Colonic mucosa (tissue), 4 donors: ENCODE measurements around the gene ACTR5. TPM values are rescaled to one million over a fixed set of nuclear protein-coding genes. Genes with fewer than 3 reads are reported as not detected.

Experiments
- DNase-seq: peaks from one replicate; pipeline ENCODE4 v3.0.0-alpha.2; 2020
- H3K27ac ChIP-seq: fragments of 200-600 bp; one replicate; pipeline ENCODE4 v1.8.0; 2021
- H3K27me3 ChIP-seq: fragments of 200-600 bp; one replicate; pipeline ENCODE4 v1.8.0; 2021
- H3K36me3 ChIP-seq: fragments of 200-600 bp; one replicate; pipeline ENCODE4 v1.8.0; 2021
- H3K4me1 ChIP-seq: fragments of 200-600 bp; one replicate; pipeline ENCODE4 v1.8.0; 2021; ENCODE audit warnings: mild to moderate bottlenecking
- H3K4me3 ChIP-seq: fragments of 200-600 bp; one replicate; pipeline ENCODE4 v1.8.0; 2021
- H3K9ac ChIP-seq, 2 donors: one replicate each; pipeline ENCODE4 v1.7.0; 2013; ENCODE audit warnings: control low read depth in 2 of 2, low read depth in 2 of 2, low read length in 2 of 2
- H3K9me3 ChIP-seq: fragments of 200-600 bp; one replicate; pipeline ENCODE4 v1.8.0; 2021
- CTCF ChIP-seq: fragments of 200-600 bp; IDR thresholded peaks from one replicate; pipeline ENCODE4 v1.8.0; 2022; ENCODE audit warnings: antibody characterized with exemption, mild to moderate bottlenecking
- intact Hi-C: fragments of 100-400 bp; cut with DNase I; formaldehyde crosslinking; loops from one replicate; pipeline ENCODE4 v1.14.1; 2022
- total RNA-seq, 2 donors: library from RNA; stranded (reverse); fragmentation: NEBNext Ultra II Directional in 1 of 2; extraction: Animal tissue kit (Norgen Biotek cat#: 25700) in 1 of 2; gene quantifications; one replicate each; pipeline ENCODE4 v1.2.1, GENCODE V29; 2021
- donor health status: healthy.
- donor health status: DM: no; HTN: no; CAD: no.
- donor health status: DM: no; HTN: no; CAD: no.

The ACTR5 gene
- total RNA-seq, 2 donors from 2014 or later: 4.6 to 8.3 TPM

GRCh38 chr20:38723017-38723847 lies 25.0 kb upstream of the ACTR5 start:
- DNase-seq: no peak
- no peak for TF ChIP-seq CTCF
- H3K27ac ChIP-seq: no peak overlapping the region
- H3K4me1 ChIP-seq: no peaks in the 10 kb centered on the region
- H3K36me3 ChIP-seq: no peaks in the 10 kb centered on the region
- H3K9me3 ChIP-seq: no peaks in the 10 kb centered on the region
- peaks cover 74% of the 10 kb centered on the region for H3K27me3 ChIP-seq
- no peak overlapping the region for H3K9ac ChIP-seq
- intact Hi-C loops: no loop called here
- no peak overlapping the region for H3K4me3 ChIP-seq

DNA sequence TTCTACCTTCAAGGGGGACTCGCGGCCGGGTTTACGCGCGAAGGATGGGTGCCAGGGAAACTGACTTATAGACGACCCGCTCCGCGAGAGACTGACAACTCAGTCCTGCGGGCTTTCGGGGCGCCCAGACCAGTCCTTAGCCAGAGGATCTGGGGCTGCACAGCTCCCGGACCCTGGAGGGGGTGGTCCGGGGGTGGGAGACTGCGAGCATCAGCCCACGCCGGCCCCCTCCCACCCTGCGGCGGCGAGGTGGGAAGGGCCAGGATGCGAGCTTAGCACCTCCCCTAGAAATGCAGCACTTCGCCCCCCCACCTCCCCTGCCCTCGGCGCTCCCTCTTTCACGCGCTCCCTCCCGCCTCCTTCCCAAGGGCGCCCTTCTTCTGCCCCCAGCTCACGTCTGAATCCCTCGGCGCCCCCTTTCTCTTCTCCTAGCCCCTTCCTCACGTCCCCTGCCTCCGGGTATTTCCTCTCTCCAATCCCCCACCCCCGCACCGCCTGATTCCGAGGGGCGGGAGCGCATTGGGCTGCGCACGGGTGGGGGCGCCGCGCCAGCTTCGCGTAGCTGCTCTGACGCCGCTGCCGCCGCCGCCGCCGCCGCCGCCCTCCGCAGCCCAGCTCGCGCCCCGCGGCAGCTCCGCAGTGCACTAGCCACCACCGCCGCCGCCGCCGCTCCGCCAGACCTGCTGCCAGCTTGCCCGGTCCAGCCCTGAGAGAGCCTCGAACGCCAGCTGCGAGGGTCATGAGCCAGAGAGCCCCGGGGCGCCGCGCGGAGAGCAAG lies 24.2 kb upstream of the ACTR5 start, which contains the start of gene SLC32A1:
TSS of gene SLC32A1 (plus strand) at position 639 of the 778 bp plus-strand sequence. CDS start 239 bp downstream, outside the sequence.
- intact Hi-C loops: no loop called here
- peaks cover 82% of the 10 kb centered on the region for H3K27me3 ChIP-seq
- H3K9me3 ChIP-seq: no peaks in the 10 kb centered on the region
- DNase-seq: no peak
- no peak within 1 kb of the TSS for H3K4me3 ChIP-seq
- H3K9ac ChIP-seq: no peak within 1 kb of the TSS
- no peaks in the 10 kb centered on the region for H3K4me1 ChIP-seq
- no peak for TF ChIP-seq CTCF
- H3K27ac ChIP-seq: no peak within 1 kb of the TSS
- H3K36me3 ChIP-seq: no peaks in the 10 kb centered on the region

- H3K4me3 ChIP-seq: no peak overlapping the region
- TF ChIP-seq CTCF: no peak
- intact Hi-C loops: no loop called here
- peaks cover 88% of the 10 kb centered on the region for H3K27me3 ChIP-seq
- H3K27ac ChIP-seq: no peak overlapping the region
- H3K4me1 ChIP-seq: no peaks in the 10 kb centered on the region
- H3K9me3 ChIP-seq: no peaks in the 10 kb centered on the region
- no peak overlapping the region for H3K9ac ChIP-seq
- H3K36me3 ChIP-seq: no peaks in the 10 kb centered on the region
- no peak for DNase-seq
Observed at GRCh38 chr20:38724626-38725147, 23.6 kb upstream of the ACTR5 start.

DNA sequence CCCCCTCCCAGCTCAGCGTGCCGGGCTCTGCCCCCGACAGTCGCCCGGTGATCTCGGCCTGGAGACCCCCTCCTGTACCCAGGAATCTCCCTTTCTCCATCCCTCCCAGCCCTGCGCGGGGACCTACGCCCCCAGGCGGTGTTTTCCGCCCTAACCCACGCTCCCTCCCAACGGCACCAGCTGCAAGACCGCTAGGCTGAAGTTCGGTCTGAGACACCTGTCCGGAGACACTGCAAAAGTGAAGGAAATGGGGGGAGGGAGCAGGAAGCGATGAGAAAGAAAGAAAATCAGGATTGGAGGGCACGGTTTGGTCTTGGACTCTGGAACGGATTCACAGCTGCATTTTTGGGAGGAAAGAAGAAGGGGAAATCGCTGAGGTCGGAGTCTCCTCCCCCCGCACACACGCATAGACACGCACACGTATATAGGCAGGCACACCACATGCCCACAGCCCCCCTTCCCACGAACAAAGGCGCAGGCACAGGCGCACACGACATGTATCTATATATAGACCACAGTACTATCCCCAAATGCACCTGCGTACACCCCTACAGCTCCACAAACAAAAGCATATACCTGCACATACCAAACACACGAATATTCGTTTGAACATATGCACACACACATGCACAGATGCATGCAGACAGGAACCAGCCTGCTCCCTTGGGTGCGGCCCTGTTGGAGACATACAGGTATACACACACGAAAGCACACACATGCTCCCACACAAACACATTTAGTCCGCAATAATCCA lies 22.9 kb upstream of the ACTR5 start:
- DNase-seq: no peak
- no peak for TF ChIP-seq CTCF
- Histone ChIP-seq H3K9ac (no peak overlapping the region), H3K4me1 (no peaks in the 10 kb centered on the region), H3K27ac (no peak overlapping the region), H3K9me3 (no peaks in the 10 kb centered on the region), H3K27me3 (peaks cover 94% of the 10 kb centered on the region), H3K4me3 (no peak overlapping the region), H3K36me3 (no peaks in the 10 kb centered on the region)
- intact Hi-C loops: no loop called here
